ENCODE measurements around the gene MYT1. TPM values are rescaled to one million over a fixed set of nuclear protein-coding genes. Genes with fewer than 3 reads are reported as not detected.

The MYT1 gene
- total RNA-seq, 1 experiment from 2014 or later = 2.0 TPM

DNA sequence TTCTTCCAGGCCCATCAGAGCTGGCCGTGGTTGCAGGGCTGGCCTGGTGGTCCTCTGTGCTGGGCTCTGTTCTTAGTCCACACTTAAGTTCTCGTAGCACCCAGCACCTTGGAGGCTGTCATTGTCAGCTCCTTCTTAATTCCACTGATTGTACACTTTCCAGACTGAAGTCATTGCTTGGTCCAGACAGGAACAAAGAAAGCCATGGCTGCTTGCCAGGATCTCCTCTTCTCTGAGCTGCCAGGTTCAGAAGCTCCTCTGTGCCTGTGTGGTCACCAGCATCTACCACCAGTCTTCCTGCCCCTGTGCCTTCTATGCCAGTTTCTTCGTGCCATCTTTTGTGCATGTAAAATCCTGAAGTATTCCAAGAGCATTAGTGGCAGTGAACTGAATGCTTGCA, 51.8 kb downstream of the MYT1 start:
- H3K27me3 Mint-ChIP-seq (ENCODE audit: low read depth) = no peaks in the 10 kb centered on the region

DNA sequence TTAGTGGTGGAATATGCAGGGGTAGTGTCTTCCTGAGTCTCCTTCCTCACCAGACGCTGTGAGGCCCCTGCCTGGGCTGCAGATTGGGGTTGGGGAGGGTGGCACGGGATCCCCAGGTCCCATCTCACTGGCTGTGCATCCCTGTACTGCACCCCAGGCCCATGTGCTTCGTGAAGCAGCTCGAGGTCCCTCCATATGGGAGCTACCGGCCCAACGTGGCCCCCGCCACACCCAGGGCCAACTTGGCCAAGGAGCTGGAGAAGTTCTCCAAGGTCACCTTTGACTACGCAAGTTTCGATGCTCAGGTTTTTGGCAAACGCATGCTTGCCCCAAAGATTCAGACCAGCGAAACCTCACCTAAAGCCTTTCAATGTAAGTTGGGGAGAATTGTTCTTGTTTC, 52.7 kb downstream of the MYT1 start:
- POLR2A ChIA-PET = interaction anchor here (0.6 kb wide), 1 partner anchor 990 kb away, joined by 4 read pairs; no protein-coding TSS in a partner anchor
- no peak for DNase-seq (ENCODE audit: low spot score)
- no peak for ATAC-seq
- H3K4me1 Mint-ChIP-seq = no peaks in the 10 kb centered on the region
- H3K4me3 Mint-ChIP-seq = no peak overlapping the region
- H3K27ac Mint-ChIP-seq = no peak overlapping the region
- CTCF ChIA-PET = no interaction called here
- H3K27me3 Mint-ChIP-seq (ENCODE audit: low read depth) = no peaks in the 10 kb centered on the region
- H3K36me3 Mint-ChIP-seq = no peaks in the 10 kb centered on the region
- H3K9me3 Mint-ChIP-seq = no peaks in the 10 kb centered on the region
- TF ChIP-seq MYBL2 (CRISPR knock-in tag; IDR thresholded peaks at IDR 0.05) (no peak), SOX15 (CRISPR knock-in tag; IDR thresholded peaks at IDR 0.05) (no peak), NFE2L1 (CRISPR knock-in tag; IDR thresholded peaks at IDR 0.05) (no peak), GRHL2 (CRISPR knock-in tag; IDR thresholded peaks at IDR 0.05; ENCODE audit: insufficient replicate concordance, severe bottlenecking) (no peak), TEAD1 (CRISPR knock-in tag; IDR thresholded peaks at IDR 0.05) (no peak), NR3C1 (CRISPR knock-in tag; conservative IDR thresholded peaks at IDR 0.05; ENCODE audit: low read depth) (no peak), CREB1 (CRISPR knock-in tag; IDR thresholded peaks at IDR 0.05) (no peak), NFYB (CRISPR knock-in tag; conservative IDR thresholded peaks at IDR 0.05; ENCODE audit: low read depth) (no peak), MXD4 (CRISPR knock-in tag; IDR thresholded peaks at IDR 0.05; ENCODE audit: borderline replicate concordance) (no peak), ATF1 (CRISPR knock-in tag; IDR thresholded peaks at IDR 0.05) (no peak), IRF2 (CRISPR knock-in tag; IDR thresholded peaks at IDR 0.05; ENCODE audit: borderline replicate concordance, low read depth) (no peak), FOXP1 (CRISPR knock-in tag; IDR thresholded peaks at IDR 0.05; ENCODE audit: borderline replicate concordance) (no peak), ZNF671 (CRISPR knock-in tag; IDR thresholded peaks at IDR 0.05) (no peak), KAT7 (CRISPR knock-in tag; IDR thresholded peaks at IDR 0.05; ENCODE audit: borderline replicate concordance) (no peak)
- TF ChIP-seq, protein P1, sequence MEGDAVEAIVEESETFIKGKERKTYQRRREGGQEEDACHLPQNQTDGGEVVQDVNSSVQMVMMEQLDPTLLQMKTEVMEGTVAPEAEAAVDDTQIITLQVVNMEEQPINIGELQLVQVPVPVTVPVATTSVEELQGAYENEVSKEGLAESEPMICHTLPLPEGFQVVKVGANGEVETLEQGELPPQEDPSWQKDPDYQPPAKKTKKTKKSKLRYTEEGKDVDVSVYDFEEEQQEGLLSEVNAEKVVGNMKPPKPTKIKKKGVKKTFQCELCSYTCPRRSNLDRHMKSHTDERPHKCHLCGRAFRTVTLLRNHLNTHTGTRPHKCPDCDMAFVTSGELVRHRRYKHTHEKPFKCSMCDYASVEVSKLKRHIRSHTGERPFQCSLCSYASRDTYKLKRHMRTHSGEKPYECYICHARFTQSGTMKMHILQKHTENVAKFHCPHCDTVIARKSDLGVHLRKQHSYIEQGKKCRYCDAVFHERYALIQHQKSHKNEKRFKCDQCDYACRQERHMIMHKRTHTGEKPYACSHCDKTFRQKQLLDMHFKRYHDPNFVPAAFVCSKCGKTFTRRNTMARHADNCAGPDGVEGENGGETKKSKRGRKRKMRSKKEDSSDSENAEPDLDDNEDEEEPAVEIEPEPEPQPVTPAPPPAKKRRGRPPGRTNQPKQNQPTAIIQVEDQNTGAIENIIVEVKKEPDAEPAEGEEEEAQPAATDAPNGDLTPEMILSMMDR (IDR thresholded peaks at IDR 0.05) = no peak

More for the DNA sequence above, 51.8 kb downstream of the MYT1 start:
- Mint-ChIP-seq H3K27ac (no peak overlapping the region; the same call in 1 of the 2 replicates), H3K4me3 (no peak overlapping the region), H3K4me1 (no peaks in the 10 kb centered on the region), H3K9me3 (no peaks in the 10 kb centered on the region), H3K36me3 (no peaks in the 10 kb centered on the region)
- no peak for DNase-seq (ENCODE audit: low spot score)
- no peak for TF ChIP-seq JUN (CRISPR knock-in tag; IDR thresholded peaks at IDR 0.05)
- no peak for TF ChIP-seq OVOL2 (CRISPR knock-in tag; IDR thresholded peaks at IDR 0.05; ENCODE audit: borderline replicate concordance)
- no peak for TF ChIP-seq ELF4 (CRISPR knock-in tag; IDR thresholded peaks at IDR 0.05; ENCODE audit: low read depth)
- TF ChIP-seq, protein P2, sequence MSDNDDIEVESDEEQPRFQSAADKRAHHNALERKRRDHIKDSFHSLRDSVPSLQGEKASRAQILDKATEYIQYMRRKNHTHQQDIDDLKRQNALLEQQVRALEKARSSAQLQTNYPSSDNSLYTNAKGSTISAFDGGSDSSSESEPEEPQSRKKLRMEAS (CRISPR knock-in tag; IDR thresholded peaks at IDR 0.05) = no peak
- ChIA-PET CTCF (no interaction called here), POLR2A (no interaction called here)
- ATAC-seq = no peak

DNA sequence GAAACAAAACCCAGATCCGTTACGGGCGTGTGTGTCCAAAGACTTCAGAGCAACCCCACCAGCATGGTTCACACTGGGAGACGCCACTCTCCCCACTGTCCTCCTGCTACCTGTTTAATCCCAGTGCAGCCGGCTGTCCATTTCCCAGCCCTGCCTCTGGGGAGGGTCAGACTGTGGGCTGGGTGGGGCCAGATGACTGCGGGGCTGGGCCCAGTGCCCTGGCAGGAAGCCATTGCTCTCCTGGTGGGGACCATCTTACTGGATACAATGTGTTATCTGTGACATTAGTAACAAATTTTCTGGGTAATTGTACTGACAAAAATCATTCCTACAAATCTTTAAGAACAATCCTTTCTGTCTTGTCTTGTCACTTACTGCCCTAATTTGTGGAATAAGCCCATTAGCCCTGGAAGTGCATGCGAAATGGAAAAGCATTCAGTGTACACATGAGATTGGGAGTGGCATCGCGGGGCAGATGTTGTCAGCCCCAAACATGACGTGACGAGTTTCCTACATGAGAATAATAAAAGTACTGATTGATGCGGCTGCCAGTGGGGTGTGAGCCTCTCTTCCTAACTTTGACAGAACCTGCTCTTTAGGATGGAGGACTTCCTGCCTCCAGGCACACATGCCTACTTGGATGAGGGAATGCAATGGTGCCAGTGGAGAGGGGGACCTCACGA, 53.4 kb downstream of the MYT1 start:
- Mint-ChIP-seq H3K27ac (no peak overlapping the region; the same call in 1 of the 2 replicates), H3K36me3 (no peaks in the 10 kb centered on the region), H3K9me3 (no peaks in the 10 kb centered on the region), H3K4me1 (no peaks in the 10 kb centered on the region), H3K27me3 (ENCODE audit: low read depth) (no peaks in the 10 kb centered on the region), H3K4me3 (no peak overlapping the region)
- ChIA-PET CTCF (no interaction called here), POLR2A (no interaction called here)
- no peak for ATAC-seq
- TF ChIP-seq PRRX2 (CRISPR knock-in tag; IDR thresholded peaks at IDR 0.05) = no peak
- DNase-seq (ENCODE audit: low spot score) = no peak

DNA sequence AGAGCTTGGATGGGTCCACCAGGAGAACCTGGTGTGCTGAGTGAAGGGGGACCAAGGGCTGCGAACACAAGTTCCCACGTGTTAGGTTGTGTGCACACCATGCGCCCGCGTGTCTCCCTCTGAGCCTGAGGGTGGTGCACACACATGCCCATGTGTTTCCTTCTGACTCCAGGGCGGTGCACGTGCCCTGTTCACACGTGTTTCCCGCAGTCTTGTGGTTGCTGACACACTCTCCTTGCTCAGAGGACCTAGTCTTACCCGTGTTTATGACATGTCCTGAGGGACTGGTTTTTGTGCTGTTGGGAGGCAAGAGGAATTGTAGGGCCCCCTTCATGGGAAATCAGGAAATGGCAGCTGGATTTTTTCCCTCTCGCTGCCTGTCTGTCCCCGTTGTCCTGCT, 55.0 kb downstream of the MYT1 start:
- ATAC-seq (no peak), DNase-seq (ENCODE audit: low spot score) (no peak)
- H3K36me3 Mint-ChIP-seq = no peaks in the 10 kb centered on the region
- ChIA-PET POLR2A (no interaction called here), CTCF (interaction anchor here (1.3 kb wide), 1 partner anchor 10 kb away, joined by 3 read pairs; no protein-coding TSS in a partner anchor)
- peak overlapping the region; percentile 61; the same call in 1 of the 2 replicates for H3K27ac Mint-ChIP-seq
- peaks cover 14% of the 10 kb centered on the region for H3K4me1 Mint-ChIP-seq
- no peaks in the 10 kb centered on the region for H3K27me3 Mint-ChIP-seq (ENCODE audit: low read depth)
- no peak overlapping the region for H3K4me3 Mint-ChIP-seq
- H3K9me3 Mint-ChIP-seq = no peaks in the 10 kb centered on the region
- TF ChIP-seq RORB (CRISPR knock-in tag; IDR thresholded peaks at IDR 0.05) (no peak), FOXK1 (CRISPR knock-in tag; IDR thresholded peaks at IDR 0.05) (no peak), SOX15 (CRISPR knock-in tag; IDR thresholded peaks at IDR 0.05) (no peak), NFATC4 (CRISPR knock-in tag; IDR thresholded peaks at IDR 0.05) (no peak), JAZF1 (CRISPR knock-in tag; IDR thresholded peaks at IDR 0.05) (no peak), PRRX2 (CRISPR knock-in tag; IDR thresholded peaks at IDR 0.05) (no peak)
- TF ChIP-seq, protein P3, sequence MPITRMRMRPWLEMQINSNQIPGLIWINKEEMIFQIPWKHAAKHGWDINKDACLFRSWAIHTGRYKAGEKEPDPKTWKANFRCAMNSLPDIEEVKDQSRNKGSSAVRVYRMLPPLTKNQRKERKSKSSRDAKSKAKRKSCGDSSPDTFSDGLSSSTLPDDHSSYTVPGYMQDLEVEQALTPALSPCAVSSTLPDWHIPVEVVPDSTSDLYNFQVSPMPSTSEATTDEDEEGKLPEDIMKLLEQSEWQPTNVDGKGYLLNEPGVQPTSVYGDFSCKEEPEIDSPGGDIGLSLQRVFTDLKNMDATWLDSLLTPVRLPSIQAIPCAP (CRISPR knock-in tag; IDR thresholded peaks at IDR 0.05) = no peak
- TF ChIP-seq, protein P4, sequence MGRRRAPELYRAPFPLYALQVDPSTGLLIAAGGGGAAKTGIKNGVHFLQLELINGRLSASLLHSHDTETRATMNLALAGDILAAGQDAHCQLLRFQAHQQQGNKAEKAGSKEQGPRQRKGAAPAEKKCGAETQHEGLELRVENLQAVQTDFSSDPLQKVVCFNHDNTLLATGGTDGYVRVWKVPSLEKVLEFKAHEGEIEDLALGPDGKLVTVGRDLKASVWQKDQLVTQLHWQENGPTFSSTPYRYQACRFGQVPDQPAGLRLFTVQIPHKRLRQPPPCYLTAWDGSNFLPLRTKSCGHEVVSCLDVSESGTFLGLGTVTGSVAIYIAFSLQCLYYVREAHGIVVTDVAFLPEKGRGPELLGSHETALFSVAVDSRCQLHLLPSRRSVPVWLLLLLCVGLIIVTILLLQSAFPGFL (CRISPR knock-in tag; IDR thresholded peaks at IDR 0.05; ENCODE audit: borderline replicate concordance) = no peak
- TF ChIP-seq, protein P5, sequence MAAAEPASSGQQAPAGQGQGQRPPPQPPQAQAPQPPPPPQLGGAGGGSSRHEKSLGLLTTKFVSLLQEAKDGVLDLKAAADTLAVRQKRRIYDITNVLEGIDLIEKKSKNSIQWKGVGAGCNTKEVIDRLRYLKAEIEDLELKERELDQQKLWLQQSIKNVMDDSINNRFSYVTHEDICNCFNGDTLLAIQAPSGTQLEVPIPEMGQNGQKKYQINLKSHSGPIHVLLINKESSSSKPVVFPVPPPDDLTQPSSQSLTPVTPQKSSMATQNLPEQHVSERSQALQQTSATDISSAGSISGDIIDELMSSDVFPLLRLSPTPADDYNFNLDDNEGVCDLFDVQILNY (CRISPR knock-in tag; IDR thresholded peaks at IDR 0.05) = no peak
